GM23338 (cell line): ENCODE data around the gene PRRX1.

ENCODE experiments used
- CREB1 ChIP-seq: fragments of 250-450 bp; sonication (Bioruptor Pico); IDR thresholded peaks from 2 replicates; pipeline ENCODE4 v1.5.0; 2020; ENCODE audit warnings: low read depth, mild to moderate bottlenecking, moderate library complexity
- CTCF ChIP-seq, 2 experiments: fragments of 200-600 bp in 1 of 2; sonication (generic) in 1 of 2; conservative IDR thresholded peaks; 2 replicates each; pipeline versions ENCODE4 v1.5.1 to v1.6.1; 2016 to 2017; ENCODE audit warnings: antibody characterized with exemption in 2 of 2, low read depth in 2 of 2, mild to moderate bottlenecking in 2 of 2, moderate library complexity in 1 of 2
- EZH2 ChIP-seq: fragments of 200-600 bp; sonication (generic); IDR thresholded peaks from one replicate; pipeline ENCODE4 v1.8.0; 2017; ENCODE audit warnings: antibody characterized with exemption, mild to moderate bottlenecking, low read depth; ENCODE audit not compliant: unreplicated experiment
- EZH2phosphoT487 ChIP-seq: fragments of 200-600 bp; sonication (generic); IDR thresholded peaks from one replicate; pipeline ENCODE4 v1.8.1; 2018; ENCODE audit warnings: antibody characterized with exemption; ENCODE audit not compliant: unreplicated experiment
- JUNB ChIP-seq: IDR thresholded peaks from one replicate; pipeline ENCODE4 v1.6.1; 2016; ENCODE audit warnings: antibody characterized with exemption; ENCODE audit not compliant: unreplicated experiment
- NANOG ChIP-seq: IDR thresholded peaks from 2 replicates; pipeline ENCODE4 v1.6.1; 2016; ENCODE audit warnings: antibody characterized with exemption, borderline replicate concordance
- POLR2AphosphoS5 ChIP-seq: IDR thresholded peaks from 2 replicates; pipeline ENCODE4 v1.6.1; 2016; ENCODE audit warnings: antibody characterized with exemption, low read depth
- REST ChIP-seq: IDR thresholded peaks from one replicate; pipeline ENCODE4 v1.6.1; 2018; ENCODE audit warnings: antibody characterized with exemption; ENCODE audit not compliant: unreplicated experiment
- STAT1 ChIP-seq: IDR thresholded peaks from one replicate; pipeline ENCODE4 v1.6.1; 2016; ENCODE audit warnings: antibody characterized with exemption; ENCODE audit not compliant: unreplicated experiment
- ZNF114 ChIP-seq: fragments of 250-450 bp; sonication (Bioruptor Pico); IDR thresholded peaks from 2 replicates; pipeline ENCODE4 v1.5.0; 2020; ENCODE audit warnings: mild to moderate bottlenecking, moderate library complexity
- TF ChIP-seq, protein P1 (sequence below): IDR thresholded peaks from 2 replicates; pipeline ENCODE4 v1.6.1; 2016; ENCODE audit warnings: antibody characterized with exemption
- TF ChIP-seq, protein P2 (sequence below): fragments of 250-450 bp; sonication (Bioruptor Pico); IDR thresholded peaks from 2 replicates; pipeline ENCODE4 v1.5.0; 2020; ENCODE audit warnings: mild to moderate bottlenecking, moderate library complexity

DNA sequence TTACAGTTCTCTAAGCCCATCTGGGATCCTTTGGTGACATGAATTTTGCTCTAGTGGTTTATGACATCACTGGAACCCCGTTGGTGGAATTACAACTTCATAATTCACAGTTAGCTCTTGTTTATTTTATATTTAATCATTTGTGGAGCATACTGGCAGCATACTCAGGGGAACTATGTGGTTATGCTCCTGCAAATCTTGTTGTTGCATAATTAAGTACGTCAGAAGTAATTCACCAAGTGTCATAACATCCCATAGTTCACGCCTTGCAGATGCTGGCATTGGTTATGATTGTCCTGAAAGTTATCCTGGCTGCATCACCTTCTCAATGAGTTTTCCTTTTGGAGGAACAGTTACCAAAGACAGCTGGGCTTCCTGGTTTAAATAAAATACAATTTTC, 16.5 kb downstream of the PRRX1 start:
- TF ChIP-seq CTCF (conservative IDR thresholded peaks at IDR 0.05; ENCODE audit: low read depth in 2 of 2) (no peak), EZH2 (no peak), STAT1 (no peak), REST (no peak), POLR2AphosphoS5 (no peak), CREB1 (CRISPR knock-in tag) (no peak), EZH2phosphoT487 (no peak), ZNF114 (CRISPR knock-in tag) (no peak), NANOG (no peak), JUNB (no peak)
- TF ChIP-seq, protein P1, sequence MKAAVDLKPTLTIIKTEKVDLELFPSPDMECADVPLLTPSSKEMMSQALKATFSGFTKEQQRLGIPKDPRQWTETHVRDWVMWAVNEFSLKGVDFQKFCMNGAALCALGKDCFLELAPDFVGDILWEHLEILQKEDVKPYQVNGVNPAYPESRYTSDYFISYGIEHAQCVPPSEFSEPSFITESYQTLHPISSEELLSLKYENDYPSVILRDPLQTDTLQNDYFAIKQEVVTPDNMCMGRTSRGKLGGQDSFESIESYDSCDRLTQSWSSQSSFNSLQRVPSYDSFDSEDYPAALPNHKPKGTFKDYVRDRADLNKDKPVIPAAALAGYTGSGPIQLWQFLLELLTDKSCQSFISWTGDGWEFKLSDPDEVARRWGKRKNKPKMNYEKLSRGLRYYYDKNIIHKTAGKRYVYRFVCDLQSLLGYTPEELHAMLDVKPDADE, result no peak
- TF ChIP-seq, protein P2, sequence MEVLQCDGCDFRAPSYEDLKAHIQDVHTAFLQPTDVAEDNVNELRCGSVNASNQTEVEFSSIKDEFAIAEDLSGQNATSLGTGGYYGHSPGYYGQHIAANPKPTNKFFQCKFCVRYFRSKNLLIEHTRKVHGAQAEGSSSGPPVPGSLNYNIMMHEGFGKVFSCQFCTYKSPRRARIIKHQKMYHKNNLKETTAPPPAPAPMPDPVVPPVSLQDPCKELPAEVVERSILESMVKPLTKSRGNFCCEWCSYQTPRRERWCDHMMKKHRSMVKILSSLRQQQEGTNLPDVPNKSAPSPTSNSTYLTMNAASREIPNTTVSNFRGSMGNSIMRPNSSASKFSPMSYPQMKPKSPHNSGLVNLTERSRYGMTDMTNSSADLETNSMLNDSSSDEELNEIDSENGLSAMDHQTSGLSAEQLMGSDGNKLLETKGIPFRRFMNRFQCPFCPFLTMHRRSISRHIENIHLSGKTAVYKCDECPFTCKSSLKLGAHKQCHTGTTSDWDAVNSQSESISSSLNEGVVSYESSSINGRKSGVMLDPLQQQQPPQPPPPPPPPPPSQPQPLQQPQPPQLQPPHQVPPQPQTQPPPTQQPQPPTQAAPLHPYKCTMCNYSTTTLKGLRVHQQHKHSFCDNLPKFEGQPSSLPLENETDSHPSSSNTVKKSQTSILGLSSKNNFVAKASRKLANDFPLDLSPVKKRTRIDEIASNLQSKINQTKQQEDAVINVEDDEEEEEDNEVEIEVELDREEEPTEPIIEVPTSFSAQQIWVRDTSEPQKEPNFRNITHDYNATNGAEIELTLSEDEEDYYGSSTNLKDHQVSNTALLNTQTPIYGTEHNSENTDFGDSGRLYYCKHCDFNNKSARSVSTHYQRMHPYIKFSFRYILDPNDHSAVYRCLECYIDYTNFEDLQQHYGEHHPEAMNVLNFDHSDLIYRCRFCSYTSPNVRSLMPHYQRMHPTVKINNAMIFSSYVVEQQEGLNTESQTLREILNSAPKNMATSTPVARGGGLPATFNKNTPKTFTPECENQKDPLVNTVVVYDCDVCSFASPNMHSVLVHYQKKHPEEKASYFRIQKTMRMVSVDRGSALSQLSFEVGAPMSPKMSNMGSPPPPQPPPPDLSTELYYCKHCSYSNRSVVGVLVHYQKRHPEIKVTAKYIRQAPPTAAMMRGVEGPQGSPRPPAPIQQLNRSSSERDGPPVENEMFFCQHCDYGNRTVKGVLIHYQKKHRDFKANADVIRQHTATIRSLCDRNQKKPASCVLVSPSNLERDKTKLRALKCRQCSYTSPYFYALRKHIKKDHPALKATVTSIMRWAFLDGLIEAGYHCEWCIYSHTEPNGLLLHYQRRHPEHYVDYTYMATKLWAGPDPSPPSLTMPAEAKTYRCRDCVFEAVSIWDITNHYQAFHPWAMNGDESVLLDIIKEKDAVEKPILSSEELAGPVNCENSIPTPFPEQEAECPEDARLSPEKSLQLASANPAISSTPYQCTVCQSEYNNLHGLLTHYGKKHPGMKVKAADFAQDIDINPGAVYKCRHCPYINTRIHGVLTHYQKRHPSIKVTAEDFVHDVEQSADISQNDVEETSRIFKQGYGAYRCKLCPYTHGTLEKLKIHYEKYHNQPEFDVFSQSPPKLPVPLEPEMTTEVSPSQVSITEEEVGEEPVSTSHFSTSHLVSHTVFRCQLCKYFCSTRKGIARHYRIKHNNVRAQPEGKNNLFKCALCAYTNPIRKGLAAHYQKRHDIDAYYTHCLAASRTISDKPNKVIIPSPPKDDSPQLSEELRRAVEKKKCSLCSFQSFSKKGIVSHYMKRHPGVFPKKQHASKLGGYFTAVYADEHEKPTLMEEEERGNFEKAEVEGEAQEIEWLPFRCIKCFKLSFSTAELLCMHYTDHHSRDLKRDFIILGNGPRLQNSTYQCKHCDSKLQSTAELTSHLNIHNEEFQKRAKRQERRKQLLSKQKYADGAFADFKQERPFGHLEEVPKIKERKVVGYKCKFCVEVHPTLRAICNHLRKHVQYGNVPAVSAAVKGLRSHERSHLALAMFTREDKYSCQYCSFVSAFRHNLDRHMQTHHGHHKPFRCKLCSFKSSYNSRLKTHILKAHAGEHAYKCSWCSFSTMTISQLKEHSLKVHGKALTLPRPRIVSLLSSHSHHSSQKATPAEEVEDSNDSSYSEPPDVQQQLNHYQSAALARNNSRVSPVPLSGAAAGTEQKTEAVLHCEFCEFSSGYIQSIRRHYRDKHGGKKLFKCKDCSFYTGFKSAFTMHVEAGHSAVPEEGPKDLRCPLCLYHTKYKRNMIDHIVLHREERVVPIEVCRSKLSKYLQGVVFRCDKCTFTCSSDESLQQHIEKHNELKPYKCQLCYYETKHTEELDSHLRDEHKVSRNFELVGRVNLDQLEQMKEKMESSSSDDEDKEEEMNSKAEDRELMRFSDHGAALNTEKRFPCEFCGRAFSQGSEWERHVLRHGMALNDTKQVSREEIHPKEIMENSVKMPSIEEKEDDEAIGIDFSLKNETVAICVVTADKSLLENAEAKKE, result no peak
